Measurements from ENCODE around the gene MLH1. TPM values are rescaled to one million over a fixed set of nuclear protein-coding genes. Genes with fewer than 3 reads are reported as not detected.
"Not testable (repeated sequence)": the region's sequence is repeated elsewhere in the genome, so short reads cannot be mapped to it uniquely, and the experiment has no call there.

Gene MLH1
- total RNA-seq, 1 experiment from 2014 or later: 48.8 TPM

DNA sequence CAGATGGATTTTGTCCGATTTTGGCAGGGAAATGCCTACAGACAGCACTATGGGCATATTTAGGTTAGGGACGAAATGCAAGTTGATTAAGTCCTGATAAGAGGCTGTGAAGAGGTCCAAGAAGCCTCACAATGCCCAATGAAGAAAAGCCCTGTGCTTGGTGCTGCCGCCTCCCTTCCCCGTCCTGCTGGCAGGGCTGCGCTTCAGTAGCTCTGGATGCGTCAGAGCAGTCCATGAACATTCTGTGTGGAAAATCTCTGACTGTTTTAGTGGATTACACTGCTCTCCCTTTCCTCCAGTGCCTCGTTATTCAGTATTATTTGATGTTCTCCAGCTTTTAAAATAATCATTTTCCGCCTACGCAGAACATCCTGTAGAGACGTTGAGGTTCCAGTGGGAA is 39.6 kb downstream of the MLH1 start:
- DNase-seq (ENCODE audit: low read depth): no peak

DNA sequence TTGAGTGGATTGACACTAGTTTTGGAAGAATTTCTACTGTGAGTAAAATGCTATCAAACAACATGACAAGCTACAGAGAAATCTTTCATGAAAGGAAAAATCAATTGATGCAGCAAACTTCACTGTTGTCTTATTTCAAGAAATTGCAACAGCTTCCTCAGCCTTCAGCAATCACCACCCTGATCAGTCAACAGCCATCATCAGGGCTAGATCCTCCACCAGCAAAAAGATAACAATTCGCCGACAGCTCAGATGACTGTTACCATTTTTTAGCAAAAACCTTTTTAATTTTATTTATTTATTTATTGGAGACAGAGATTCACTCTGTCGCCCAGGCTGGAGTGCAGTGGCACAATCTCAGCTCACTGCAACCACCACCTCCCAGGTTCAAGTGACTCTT is 44.0 kb downstream of the MLH1 start:
- no peak for DNase-seq (ENCODE audit: low read depth)

DNA sequence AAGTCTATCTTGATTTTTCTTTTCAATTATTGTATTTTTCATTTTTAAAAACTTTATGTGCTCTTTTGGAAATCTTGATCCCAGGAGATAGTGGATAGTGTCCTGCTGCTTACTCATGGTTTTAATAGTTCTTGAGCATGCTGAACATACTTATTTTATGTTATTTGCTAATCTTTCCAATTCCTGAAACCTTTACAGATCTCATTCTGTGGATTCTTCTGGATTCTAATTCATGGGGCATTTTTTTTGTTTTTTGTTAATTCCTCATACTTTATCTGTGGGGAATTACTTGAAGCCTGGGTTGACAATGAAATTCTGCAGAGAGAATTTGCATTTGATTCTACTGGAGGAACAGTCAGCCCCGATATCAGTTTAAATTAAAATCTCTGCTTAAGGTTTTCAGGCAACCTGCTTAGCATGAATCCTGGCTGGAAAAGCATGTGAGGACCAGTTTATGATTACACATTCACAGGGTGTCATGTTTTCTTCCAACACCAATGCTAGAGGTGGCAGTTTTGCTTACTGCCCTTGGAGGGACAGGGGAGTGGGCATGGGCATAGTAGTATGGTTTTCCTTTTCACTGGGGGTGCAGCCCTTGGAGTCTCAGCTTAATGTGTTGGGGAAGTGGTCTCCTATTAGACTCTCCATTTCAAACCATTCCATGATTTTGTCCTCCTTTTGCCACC is 46.0 kb downstream of the MLH1 start:
- no peak for DNase-seq (ENCODE audit: low read depth)

DNA sequence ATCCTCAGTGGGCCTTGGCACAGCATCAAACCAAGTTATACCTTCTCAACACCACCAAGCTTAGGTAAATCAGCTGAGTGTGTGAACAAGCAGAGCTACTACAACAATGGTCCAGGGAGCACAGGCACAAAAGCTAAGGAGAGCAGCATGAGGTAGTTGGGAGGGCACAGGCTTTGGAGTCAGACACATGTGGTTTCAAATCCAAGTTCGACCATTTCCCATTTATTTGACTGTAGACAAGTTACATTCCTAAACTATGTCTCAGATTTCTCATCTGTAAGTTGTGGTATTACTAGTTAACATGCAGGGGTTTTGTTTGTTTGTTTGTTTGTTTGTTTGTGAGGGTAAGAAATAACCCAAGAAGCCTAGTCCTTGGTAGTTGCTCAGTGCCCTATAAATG is 46.9 kb downstream of the MLH1 start:
- DNase-seq (ENCODE audit: low read depth): peak; percentile 8

DNA sequence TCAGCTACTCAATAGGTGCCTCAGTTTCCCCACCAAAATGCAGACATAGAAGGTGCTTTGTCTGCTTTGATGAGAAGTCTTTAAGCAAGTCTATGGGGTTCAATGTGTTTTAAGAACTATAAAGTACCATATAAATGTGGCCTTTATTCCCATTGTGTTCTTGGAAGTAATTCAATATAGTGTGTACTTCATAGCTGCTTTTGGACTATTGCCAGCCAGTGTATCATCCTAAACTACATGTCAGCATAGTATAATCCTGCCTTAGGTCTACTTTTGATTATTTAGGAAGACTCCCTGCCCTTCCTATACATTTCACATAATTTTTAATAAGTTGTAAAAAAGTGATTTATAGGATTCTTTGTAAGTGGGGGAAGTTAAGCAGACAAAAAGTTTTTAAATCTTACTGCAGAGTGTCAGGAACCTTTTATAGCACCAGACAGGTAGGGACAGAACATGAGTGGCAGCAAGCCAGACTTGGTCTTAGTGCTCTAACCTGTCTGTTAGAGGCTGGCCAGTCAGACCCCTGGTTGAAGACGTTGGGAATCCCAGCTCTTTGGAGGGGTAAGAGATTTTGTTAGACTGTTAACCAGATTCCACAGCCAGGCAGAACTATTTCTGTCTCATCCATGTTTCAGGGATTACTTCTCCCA is 48.4 kb downstream of the MLH1 start:
- no peak for DNase-seq (ENCODE audit: low read depth)

DNA sequence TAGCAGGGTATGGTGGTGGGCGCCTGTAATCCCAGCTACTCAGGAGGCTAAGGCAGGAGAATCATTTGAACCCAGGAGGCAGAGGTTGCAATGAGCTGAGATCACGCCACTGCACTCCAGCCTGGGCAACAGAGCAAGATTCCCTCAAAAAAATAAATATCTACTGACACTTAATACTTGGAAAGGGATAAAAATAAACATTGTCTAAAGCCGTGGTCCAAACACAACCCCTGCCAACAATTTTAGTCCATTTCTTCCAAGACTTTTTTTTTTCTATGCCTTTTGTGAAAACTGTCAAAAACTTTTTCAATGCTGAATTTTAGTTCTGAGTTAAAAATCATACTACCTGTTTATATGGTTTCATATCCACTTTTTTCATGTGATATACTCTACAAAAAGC is 49.4 kb downstream of the MLH1 start:
- not testable (repeated sequence) for DNase-seq (ENCODE audit: low read depth)

DNA sequence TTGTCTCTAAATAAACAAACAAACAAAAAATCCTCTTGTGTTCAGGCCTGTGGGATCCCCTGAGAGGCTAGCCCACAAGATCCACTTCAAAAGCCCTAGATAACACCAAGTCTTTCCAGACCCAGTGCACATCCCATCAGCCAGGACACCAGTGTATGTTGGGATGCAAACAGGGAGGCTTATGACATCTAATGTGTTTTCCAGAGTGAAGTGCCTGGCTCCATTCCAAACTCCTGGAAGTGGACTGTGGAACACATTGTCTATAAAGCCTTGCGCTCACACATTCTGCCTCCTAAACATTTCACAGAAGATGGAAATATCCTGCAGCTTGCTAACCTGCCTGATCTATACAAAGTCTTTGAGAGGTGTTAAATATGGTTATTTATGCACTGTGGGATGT is 57.0 kb downstream of the MLH1 start:
- DNase-seq (ENCODE audit: low read depth): no peak

DNA sequence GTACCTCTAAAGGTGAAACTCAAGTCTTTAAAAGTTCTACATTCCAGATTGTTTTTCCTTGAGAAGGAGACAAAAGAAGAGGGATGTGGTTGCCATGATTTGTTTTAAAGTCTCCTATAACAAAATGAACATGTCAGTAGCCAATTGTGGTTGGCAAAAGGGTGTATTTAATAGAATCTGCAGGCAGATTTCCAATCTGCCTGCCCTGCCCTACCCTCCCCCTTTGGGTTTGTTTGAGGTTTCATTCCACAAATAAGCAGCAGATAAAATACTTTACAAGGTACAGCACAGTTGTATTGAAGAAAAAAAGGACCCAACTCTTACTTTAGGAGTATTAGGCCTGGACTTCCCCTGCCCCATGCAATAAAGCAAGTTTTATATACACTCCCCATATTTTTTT is 59.5 kb downstream of the MLH1 start:
- peak; percentile 67 for DNase-seq (ENCODE audit: low read depth)

DNA sequence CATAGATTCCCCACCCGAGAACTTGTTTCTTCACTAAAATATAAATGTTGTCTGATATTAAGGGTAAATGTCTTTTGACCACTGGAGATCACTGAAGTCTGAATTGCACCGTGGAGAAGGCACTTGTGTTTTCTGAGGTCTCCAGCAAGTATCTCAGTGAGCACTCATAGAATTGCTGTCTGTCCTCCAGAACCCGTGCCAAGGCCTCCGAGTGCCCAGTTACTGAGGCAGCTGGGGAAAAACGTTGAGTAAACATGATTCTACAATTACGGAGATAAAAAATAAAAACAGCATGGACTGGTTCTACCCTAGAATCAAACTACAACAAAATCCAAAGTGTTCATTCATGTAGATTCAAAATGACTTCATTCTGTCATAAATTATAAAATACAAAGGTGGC is 60.0 kb downstream of the MLH1 start:
- no peak for DNase-seq (ENCODE audit: low read depth)

DNA sequence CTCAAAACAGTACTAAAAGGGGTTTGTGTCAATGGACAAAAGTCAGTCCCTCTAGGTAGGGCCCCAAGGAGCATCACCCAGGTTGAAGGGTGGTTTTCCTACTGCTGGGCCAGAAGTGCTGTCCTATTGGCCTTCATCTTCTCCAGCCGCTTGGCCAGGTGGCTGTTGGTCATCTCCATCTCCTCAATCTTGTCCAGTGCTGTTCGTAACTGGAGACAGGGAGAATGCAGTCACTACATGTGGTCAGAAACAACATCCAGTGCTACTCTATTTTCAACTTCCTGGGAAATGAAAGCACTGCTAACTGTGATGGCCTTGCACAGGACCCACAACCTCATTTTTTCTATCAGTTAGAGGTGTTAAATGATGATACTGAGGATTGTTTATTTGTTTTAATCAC is 60.4 kb downstream of the MLH1 start:
- DNase-seq (ENCODE audit: low read depth): peak; percentile 24

DNA sequence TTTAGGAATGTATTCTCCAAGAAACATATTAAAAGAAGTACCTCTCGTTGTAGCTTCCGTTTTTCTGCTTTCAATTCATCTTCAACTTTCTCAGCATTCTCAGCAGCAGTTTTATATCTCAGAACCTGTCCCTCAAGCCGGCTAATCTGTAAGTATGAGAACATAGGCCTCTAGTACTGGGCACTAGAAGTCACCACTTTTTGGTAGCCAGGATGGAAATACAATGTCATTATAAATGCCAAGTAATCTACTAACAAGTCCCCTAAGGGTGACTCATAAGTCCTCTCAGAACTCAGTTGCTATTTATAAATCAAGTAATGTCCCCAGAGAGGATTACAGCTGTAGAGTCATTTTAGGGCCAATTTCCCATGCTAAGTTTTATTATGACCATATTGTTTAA is 61.1 kb downstream of the MLH1 start:
- DNase-seq (ENCODE audit: low read depth): peak; percentile 85

DNA sequence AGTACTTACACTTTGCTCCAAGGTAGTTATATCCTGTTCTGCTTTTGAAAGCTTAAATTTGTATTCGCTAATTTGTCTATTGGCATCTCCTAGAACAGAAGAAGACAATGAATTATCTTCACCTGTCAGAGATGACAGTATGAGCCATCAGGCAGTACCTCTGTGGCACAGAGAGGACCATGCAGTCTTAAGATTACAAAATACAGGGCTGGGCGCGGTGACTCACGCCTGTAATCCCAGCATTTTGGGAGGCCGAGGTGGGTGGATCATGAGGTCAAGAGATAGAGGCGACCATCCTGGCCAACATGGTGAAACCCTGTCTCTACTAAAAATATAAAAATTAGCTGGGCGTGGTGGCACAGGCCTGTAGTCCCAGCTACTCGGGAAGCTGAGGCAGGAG is 61.8 kb downstream of the MLH1 start:
- DNase-seq (ENCODE audit: low read depth): not testable (repeated sequence)

DNA sequence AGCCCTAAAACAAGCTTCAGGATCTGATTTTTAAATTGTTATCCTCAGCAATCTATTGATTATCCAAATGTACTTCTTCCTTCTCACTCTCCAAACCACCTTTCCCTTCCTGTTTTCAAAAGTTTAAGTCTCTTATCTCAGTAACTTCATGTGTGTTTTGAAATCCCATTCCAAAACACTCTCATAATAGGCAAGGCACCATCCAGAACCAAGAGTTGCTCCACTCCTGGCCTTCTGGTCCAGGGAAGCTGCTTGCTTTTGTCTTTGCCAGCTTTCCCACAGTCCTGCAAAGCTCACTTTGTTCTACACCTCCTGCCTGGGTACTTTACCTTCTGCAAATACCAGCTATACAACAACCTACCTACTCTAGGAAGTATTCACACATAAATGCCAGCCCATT is 63.5 kb downstream of the MLH1 start:
- DNase-seq (ENCODE audit: low read depth): no peak

DNA sequence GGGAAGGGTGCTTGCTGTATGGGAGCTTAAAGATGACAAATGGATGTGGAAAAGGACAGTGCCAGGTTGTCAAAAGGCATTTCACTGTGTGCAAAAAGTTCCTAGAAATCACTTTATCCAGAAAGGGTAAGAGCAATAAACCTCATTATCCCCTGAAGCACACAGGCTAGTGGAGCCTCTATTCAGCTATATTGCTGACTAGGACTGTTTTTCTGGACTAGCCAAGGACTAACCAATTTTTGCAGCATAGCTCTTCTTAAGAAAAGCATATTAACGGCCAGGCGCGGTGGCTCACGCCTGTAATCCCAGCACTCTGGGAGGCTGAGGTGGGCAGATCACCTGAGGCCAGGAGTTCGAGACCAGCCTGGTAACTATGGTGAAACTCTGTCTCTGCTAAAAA is 64.8 kb downstream of the MLH1 start:
- no peak for DNase-seq (ENCODE audit: low read depth)

DNA sequence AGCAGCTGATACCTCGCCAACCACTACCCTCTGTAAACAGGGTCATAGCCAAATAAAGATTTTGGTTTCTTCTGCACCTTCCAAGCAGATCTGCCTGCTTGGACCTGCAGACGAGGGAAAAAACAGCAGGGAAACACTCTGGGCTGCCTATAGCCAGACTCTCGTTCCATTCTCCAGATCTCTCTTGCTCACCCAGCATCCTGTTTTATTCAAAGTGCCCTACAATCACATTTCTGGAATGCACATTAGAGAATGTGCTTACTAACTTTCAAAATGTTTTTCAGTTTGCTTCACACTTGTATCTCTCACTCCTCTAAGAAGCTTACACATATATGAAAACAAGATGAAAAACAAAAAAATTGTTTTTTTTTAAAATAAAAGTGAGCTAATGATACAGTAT is 71.4 kb downstream of the MLH1 start:
- DNase-seq (ENCODE audit: low read depth): no peak

DNA sequence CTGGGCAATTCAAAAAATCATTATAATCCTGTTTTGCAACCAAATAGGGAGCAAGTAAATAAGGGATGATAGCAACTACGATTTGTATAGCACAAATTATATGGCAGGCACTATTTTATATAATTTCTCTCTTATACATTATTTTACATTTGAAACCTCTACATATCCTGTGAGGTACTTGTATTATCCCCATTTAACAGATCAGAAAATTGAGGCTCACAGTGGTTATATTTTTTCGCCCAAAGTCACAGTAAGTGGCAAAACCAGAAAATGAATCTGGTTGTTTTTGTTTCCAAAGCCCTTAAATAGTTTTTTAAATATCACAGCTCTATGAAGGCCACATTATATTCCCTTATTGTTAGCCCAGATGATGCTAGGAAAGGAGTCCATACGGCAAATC is 74.3 kb downstream of the MLH1 start:
- DNase-seq (ENCODE audit: low read depth): no peak

DNA sequence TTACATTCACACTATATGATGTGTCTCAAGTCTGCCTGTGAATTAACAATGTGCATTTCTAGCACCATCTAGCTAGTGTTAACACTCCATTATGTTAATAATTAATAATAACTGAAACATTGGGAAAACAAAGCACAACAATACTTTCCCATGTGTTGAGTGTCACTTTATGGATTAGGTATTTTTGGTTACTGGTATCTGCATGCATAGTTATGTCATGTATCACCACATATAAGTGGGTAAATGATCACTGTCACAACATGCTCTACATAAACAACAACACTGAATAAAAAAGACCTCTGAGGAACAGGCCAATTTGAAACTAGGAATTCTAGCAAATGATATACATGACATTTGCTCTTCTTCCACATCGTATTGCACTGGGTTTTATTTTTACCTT is 74.7 kb downstream of the MLH1 start:
- DNase-seq (ENCODE audit: low read depth): no peak

DNA sequence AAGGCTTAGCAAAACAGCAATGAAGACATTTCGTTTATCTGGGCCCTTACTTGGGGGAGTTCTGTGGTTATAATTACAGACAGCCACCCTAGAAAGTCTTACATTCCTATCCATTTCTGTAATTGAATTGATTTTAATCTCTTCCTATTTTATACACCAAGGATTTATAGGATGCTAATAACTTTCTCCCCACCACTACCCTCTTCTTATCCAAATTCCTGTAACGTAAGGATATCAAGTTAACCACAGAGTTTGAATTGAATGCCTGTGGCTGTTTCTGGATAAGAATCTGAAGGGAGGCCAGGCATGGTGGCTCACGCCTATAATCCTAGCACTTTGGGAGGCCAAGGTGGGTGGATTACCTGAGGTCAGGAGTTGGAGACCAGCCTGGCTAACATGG is 78.6 kb downstream of the MLH1 start:
- no peak for DNase-seq (ENCODE audit: low read depth)

DNA sequence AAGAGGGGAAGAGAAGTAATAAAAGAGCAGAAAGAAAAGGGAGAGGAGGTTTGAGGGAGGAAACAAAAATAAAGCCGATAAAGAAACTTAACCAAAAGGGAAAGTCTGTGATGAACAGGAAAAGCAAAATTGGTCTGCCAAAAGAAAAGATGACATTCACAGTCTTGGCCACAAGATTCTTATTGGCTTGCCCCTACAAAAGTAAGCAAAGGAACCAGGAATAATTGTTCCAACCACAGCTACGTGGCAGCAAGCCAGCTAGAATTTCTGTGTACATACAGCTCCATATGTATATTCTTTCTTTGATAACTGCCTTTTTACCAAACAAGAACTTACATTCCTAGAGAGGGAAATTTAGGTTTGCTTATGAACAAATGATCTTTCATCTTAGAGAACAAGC is 79.6 kb downstream of the MLH1 start:
- DNase-seq (ENCODE audit: low read depth): peak; percentile 61

DNA sequence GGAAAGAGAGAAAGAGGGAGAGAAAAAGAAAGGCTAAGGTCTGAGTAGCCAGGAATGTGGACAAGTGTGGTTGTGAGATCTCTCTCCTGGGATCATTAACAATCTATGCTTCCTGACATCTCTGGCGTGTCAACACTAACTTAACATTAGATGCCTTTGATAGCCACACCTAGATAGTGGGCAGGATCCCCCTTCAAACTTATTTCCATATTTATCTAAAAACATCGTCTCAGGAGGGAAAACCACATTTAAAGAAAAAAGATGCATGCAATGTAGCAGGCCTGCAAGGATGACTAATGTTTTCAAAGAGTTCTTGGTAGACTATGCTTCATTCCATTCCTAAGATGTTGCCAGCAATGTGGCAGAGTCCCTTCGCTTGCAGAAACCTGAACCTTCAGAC is 80.9 kb downstream of the MLH1 start:
- peak; percentile 74 for DNase-seq (ENCODE audit: low read depth)

DNA sequence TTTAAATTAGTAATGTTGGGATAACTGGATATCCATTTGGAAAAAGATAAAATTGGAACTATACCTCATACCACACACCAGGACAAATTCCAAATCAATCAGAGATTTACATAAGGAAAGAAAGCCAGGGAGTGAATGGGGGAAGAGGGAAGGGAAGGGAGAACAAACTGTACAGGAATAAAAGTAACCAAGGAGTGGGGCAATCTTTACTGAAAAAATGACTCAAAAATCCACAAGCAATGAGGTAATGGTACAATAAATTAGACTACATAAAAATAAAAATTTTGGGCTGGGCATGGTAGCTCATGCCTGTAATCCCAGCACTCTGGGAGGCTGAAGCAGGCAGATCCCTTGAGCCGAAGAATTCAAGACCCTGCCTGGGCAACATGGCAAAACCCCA is 82.6 kb downstream of the MLH1 start:
- no peak for DNase-seq (ENCODE audit: low read depth)

DNA sequence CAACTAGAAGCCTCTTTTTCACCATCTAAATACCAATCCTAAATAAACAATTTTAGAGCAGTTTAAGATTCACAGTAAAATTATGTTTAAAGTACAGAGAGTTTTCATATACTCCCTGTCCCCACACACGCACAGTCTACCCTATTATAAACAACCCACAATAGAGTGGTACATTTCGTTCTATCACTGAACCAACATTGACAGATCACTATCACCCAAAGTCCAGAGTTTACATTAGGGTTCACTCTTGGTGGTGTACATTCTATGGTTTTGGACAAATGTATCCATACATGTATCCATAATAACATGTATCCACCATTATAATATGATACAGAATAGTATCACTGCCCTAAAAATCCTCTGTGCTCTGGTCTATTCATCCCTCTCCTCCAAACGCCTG is 89.0 kb downstream of the MLH1 start:
- DNase-seq (ENCODE audit: low read depth): no peak

DNA sequence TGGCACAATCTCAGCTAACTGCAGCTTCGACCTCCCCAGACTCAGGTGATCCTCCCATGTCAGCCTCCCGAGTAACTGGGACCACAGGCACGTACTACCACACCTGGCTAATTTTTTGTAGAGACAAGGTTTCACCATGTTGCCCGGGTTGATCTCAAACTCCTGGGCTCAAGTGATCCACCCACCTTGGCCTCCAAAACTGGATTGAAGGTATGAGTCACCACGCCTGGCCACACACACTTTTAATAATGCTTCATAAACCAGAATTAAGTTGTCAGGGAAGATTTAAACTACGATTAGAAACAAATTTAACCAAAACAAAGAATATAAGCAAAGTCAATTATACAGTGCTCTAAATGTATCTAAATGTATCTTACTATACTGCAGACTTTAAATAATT is 93.6 kb downstream of the MLH1 start:
- peak; percentile 63 for DNase-seq (ENCODE audit: low read depth)

DNA sequence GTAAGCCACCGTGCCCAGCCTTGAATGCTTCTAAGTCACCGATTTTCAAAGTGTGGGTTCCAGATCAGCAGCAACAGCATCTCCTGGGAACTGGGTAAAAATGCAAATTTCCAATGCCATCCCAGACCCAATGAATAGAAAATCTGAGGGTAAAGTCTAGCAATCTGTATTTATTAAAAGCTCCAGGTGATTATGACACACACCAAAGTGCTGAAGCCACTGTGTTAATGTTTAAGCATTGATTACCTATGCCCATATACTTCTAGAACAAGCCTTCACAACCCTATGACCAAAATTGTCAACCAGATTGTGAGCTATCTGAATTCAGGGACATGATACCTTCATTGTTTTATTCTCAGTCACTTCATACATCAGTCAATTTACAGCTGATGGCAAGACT is 94.6 kb downstream of the MLH1 start:
- DNase-seq (ENCODE audit: low read depth): no peak
